Measurements from ENCODE around the gene CDC42EP4.

Gene CDC42EP4

DNA sequence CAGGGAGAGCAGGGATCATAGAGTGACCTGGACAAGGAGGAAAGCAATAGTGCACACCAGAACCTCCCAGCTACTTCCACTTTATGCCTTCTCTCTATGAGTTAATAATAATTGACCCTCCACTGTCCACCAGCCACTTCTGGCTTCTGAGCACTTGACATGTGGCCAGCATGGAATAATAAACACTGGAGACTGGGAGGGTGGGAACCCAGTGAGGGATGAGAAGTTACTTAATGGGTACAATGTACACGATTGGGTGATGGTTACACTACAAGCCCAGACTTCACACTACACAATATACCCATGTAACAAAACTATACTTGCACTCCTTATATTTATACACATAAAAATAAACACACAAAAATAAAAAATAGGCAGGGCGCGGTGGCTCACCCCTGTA is 11.4 kb downstream of the CDC42EP4 start:
- DNase-seq (ENCODE audit: low read depth), result no peak

DNA sequence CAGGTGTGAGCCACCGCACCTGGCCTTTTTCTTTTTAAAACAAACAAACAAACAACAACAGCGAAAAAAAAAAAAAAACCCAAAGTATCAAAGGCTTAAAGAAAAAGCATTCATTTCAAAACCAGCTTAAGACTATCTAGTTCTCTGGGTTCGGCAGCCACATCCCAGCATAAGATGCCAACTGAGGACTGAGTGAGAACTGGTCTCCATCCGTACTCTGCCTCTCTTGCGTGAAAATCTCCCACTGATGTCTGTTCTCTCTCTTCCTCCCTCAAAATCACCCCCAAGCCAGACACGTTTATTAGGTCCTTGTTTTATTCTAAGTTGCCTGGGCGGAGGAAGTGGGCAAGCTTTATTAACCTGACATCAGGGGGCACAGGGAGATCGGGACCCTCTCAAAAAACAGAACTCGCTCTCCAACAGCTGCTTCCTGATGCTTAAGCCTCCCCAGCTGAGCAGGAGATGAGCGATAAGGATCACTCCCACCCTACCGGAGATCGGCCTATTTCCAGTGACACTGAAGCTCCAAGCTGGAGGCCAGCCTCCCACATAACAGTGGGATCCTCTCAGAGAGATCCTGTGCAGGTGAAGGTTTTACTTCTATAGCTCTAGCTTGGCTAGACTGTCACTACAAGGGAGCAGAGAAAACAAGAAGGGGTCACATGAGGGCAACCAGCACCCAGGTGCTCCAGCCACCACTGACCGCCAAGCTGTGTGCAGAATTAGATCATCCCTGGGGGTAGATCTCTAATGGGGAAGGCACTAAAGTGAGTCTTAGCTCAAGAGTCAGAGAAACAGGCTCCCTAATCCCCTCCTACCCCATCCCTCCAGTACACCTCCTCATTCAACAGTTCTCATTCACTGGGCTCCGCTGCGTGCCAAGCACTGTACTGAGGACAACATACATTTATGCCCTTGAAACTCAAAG is 13.6 kb downstream of the CDC42EP4 start:
- DNase-seq (ENCODE audit: low read depth), result no peak

- DNase-seq (ENCODE audit: low read depth), result no peak
Measured at GRCh38 chr17:73293480-73293911, 18.3 kb downstream of the CDC42EP4 start.

DNA sequence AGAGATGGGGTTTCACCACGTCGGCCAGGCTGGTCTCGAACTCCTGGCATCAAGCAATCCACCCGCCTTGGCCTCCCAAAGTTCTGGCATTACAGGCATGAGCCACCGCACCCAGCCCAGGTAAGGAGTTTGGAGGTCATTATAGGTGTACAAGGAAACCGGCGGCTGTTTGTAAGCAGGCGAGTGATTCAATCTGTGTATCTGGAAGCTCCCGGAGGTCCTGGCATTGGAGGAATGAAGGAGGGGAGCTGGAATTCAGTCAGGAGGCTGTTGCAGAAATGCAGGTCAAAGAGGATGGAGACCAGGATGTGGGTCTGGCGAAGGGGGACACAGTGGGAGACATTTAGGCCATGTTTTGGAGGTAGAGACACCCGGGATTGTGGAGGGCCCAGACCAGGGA is 18.8 kb downstream of the CDC42EP4 start:
- no peak for DNase-seq (ENCODE audit: low read depth)

DNA sequence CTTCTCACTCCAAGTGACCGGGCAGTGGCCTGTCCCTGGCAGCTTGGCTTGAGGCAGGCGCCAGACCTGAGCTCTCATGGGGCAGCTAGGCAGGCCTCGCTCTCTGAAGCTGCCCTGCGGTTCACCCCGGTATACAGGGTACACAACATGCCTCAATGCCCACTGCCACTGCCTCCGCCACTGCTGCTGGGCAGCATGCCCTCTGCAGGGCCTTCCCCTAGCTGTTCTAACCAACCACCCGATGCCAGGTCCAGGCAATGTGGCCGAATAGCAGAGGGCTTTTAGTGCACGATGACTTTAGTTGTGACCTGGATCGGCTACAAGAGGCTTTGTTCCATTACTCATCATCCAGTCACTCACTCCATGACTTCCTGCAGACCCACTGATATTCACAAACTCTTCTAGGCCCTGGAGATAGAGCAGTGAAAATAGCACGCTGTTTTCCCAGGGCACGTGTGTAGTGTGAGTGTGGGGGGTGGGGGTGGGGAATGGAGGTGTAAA is 19.7 kb downstream of the CDC42EP4 start:
- no peak for DNase-seq (ENCODE audit: low read depth)

DNA sequence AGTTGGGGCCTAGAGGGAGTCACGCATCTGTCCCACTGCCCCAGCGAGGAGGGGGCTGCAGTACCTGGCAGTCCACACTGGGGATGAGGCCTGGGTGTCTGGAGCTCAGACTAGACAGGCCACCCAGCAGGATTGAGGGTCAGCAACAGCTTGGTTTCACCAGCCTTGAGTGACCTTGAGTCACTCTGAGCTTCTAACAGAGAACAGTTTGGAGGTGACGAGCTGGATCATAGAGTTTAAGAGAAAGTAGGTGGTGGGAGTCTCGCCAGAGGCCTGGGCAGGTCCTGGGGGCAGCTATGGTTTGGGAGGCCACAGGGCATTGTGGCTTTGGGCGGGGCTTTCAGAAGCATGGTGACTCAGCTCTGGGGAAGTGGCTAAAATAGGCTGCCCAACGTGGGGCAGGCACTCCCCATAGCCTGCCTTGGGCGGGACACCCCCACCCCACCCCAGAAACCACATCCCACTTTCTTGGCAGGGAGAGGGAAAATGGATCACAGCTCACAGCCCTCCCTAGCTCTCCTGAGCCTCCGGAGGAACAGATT is 20.5 kb downstream of the CDC42EP4 start:
- DNase-seq (ENCODE audit: low read depth), result no peak

GRCh38 chr17:73290399-73291259 is 21.2 kb downstream of the CDC42EP4 start:
- DNase-seq (ENCODE audit: low read depth), result no peak

DNA sequence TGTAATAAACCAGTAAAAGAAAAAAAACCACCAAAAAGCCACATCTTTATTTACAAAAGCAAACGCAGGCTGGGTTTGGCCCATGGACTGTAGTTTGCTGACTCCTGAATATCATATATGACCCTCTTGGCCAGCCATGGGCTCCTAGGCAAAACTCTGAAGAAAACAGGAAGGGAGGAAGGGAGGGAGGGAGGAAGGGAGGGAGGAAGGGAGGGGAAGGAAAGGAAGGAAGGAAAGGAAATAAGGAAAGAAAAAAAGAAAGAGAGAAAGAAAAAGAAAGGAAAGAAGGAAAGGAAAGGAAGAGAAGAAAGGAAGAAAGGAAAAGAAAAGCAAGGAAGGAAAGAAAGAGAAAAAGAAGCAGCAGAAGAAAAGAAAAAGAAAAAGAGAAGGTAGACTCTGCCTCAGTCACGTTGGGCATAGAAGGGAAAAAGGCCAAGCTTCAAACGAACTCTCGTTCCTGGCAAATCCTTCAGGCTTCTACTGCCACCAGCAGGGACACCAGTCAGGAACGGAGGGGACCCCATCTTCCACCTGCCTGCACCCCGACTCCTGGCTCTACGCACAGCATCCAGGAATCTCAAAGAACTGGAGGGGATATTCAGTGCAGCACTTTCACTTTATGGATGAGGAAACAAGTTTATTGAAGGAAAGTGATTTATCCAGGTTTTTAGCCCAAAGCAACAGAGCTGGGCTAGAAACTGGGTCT is 22.1 kb downstream of the CDC42EP4 start:
- no peak for DNase-seq (ENCODE audit: low read depth)

- no peak for DNase-seq (ENCODE audit: low read depth)
Measured at GRCh38 chr17:73288534-73289302, 23.1 kb downstream of the CDC42EP4 start.

DNA sequence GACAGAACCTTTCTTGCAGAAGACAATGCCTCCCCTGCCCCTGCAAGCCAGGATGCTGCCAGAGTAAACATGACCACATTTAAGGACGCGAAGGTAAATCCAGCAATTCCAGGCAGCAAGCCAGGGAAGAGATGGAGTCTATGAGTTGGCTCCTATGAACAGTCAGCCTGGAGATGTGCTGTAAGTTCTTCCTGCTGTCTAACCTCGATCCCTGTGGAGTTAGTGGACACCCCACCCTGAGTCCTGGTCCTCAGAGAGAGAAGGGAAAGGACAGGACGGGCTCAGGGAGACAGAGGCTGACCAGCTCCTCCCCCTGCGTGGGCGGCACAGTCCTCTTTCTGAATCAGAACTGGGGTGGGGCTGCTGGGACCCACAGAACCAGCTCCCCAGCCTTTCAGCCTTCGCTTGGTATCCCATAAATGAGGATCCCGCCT is 24.9 kb downstream of the CDC42EP4 start:
- no peak for DNase-seq (ENCODE audit: low read depth)

DNA sequence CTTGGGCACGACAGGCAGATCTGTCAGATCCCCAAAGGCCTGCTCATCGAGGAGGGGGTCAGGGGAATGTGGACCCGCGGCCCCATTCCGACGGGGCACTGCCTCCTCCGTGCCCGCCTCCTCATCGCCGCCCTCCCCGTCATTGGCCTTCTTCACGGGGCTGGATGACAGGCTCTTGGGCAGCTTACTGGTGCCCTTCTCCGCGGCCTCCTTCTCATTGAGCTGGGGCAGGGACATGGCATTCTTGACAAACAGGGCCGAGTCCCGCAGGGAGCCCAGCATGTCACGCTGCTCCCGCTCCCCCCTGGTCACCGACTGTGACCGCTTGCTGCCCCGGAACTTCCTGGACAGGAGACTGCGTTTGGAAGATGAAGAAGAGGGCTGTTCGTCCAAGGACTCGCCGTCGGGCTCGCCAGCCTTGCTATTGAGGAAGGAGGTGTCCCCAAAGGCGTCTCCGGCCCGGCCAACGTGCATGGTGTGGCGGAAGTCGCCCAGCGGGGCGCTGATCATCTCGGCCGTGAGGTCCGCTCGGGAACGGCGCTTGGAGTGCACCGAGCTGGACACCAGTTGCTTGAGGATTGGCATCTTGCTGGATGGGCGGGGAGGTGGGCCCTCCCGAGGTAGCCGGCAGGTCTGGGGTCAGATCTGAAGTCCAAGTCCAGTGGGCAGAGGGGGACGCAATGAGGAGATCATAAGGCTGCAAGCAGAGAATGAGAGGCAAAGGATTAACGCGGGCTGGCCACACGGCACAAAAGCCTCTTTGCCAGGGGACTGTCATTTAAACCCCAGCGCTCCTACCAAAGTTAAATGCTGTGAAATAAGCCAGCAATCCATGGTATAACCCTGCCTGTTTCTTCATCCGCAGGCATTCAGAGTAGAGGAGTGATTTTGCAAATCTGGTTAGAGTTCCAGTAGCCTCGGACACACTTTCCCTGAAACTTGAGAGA is 25.6 kb downstream of the CDC42EP4 start:
- DNase-seq (ENCODE audit: low read depth), result no peak

GRCh38 chr17:73285603-73285908 is 26.2 kb downstream of the CDC42EP4 start:
- no peak for DNase-seq (ENCODE audit: low read depth)

DNA sequence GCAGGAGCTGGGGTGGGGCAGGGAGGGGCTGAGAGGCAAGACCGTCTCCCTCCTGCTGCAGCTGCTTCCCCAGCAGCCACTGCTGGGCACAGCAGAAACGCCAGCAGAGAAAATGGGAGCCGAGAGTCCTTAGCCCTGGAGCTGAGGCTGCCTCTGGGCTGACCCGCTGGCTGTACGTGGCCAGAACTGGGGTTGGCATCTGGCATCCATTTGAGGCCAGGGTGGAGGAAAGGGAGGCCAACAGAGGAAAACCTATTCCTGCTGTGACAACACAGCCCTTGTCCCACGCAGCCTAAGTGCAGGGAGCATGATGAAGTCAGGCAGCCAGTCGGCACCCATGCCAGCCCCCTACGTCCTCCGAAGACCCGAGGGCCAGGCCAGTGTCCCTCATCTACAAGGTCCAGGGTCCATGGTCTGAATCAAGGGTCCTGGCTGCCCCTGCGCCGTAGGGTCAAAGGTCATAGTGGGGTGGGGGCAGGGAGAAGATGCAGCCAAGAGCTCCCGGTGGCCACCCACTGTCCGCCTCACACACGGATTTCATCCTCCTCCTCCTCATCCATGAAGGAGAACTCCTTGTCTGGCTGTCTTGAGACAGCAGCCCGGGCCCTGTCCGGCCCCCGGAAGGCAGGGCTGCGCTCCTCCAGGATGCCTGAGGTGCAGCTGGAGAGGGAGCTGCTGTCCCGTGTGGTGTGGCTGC is 26.7 kb downstream of the CDC42EP4 start:
- DNase-seq (ENCODE audit: low read depth), result no peak

DNA sequence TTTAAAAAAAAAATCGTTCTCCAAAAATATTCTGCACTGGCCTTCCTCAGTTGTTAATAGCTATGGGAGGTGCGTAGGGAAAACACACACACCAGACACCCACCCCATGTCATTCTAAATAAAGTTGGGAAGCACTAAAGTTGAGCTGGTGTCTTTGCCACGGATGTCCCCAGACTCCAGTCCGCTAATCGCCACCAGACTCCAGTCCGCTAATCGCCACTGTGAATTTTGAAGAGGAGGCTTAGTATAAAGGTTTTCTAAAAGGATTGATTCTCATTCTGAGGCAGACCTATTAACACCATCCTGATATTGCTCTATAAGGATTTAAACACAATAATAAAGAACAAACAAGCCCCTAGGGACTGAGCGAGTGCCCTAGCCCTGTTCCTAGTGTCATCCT is 27.4 kb downstream of the CDC42EP4 start:
- no peak for DNase-seq (ENCODE audit: low read depth)

GRCh38 chr17:73283841-73284282 is 27.9 kb downstream of the CDC42EP4 start:
- DNase-seq (ENCODE audit: low read depth), result no peak

DNA sequence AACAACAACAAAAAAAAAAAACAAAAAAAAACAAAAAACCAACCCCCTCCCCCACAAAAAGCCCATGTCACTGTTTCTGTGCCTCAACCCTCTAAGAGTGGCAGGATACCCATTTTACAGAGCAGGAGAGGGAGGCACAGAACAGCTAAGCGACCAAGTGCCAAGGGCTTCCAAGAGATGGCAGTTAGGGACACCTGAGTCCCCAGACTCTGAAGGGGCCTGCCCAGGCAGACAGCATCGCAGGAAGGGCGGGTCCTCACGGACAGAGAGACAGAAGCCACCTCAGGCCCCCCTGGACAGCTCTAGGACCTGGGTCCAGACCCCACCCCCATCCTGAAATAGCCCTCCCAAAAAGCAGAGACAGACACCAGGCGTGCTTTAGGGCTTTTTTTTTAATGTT is 28.6 kb downstream of the CDC42EP4 start:
- DNase-seq (ENCODE audit: low read depth), result no peak

DNA sequence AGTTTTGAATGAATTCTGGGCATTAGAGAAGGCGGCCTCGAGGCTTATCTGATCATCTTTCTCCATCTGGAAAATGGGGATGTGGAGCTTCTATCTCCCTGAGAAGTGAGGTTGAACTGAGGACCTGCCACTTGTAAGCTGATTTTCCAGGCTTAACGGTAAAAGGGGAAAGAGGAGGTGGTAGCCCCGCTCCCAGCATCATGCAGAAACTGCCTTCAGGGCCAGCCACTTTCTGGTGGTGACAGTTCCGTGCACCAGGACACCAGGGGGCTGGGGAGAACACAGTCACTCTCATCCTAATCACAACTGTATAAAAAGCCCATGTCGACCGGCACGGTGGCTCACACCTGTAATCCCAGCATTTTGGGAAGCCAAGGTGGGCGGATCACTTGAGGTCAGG is 29.2 kb downstream of the CDC42EP4 start:
- no peak for DNase-seq (ENCODE audit: low read depth)

GRCh38 chr17:73281928-73282327 is 29.9 kb downstream of the CDC42EP4 start:
- no peak for DNase-seq (ENCODE audit: low read depth)

DNA sequence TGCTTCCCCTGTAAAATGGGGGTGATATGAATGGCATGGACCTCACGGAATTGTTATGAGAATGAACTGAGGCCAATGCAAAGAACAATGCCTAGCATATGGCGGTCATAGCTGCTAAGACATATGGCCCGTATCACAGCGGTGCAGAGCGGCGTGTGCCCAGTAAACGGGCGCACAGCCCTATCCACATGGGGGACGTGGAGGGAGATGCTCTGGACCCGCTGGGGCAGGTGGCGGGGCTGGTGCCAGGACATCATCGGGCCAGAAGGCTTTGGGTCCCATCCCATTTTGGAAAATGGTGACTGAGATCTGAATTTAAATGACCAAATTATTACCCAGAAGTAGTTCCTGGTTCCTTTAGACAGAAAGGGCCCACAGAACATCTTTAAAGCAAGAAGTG is 31.6 kb downstream of the CDC42EP4 start:
- no peak for DNase-seq (ENCODE audit: low read depth)
